NCI-H526 treated with DMSO at 0.1 percent for 48 hours (cell line): ENCODE results near the gene KRT5.

ENCODE experiments used
- DNase-seq: peaks from one replicate; lab custom pipeline; 2025; lab: John Stamatoyannopoulos, UW

Gene KRT5

GRCh38 chr12:52519826-52520662 is at the start of gene KRT5:
KRT5 (minus strand) TSS chr12:52520394; CDS start chr12:52520296, 98 bp downstream.
- DNase-seq: no peak

- no peak for DNase-seq
Measured at GRCh38 chr12:52568111-52568510, 47.9 kb upstream of the KRT5 start.

- no peak for DNase-seq
Measured at GRCh38 chr12:52566847-52567291, 46.7 kb upstream of the KRT5 start.

GRCh38 chr12:52564582-52564981 is 44.4 kb upstream of the KRT5 start:
- DNase-seq: no peak

- DNase-seq: no peak
Measured at GRCh38 chr12:52561880-52562449, 41.8 kb upstream of the KRT5 start.

- DNase-seq: no peak
Measured at GRCh38 chr12:52559979-52560378, 39.8 kb upstream of the KRT5 start.

- DNase-seq: no peak
Measured at GRCh38 chr12:52558781-52559445, 38.7 kb upstream of the KRT5 start.

GRCh38 chr12:52557476-52557875 is 37.3 kb upstream of the KRT5 start:
- no peak for DNase-seq

- DNase-seq: no peak
Measured at GRCh38 chr12:52555577-52555976, 35.4 kb upstream of the KRT5 start.

GRCh38 chr12:52552681-52553195 is 32.5 kb upstream of the KRT5 start, which contains the start of gene KRT71:
KRT71 (minus strand) TSS chr12:52553145; CDS start chr12:52553077, 68 bp downstream.
- DNase-seq: no peak

- DNase-seq: no peak
Measured at GRCh38 chr12:52552055-52552454, 31.9 kb upstream of the KRT5 start.

- DNase-seq: no peak
Measured at GRCh38 chr12:52551216-52551865, 31.1 kb upstream of the KRT5 start.

GRCh38 chr12:52546126-52546525 is 25.9 kb upstream of the KRT5 start:
- no peak for DNase-seq

- DNase-seq: no peak
Measured at GRCh38 chr12:52543985-52544883, 24.0 kb upstream of the KRT5 start.

- no peak for DNase-seq
Measured at GRCh38 chr12:52542785-52543318, 22.7 kb upstream of the KRT5 start.

- DNase-seq: no peak
Measured at GRCh38 chr12:52542157-52542556, 22.0 kb upstream of the KRT5 start.

- DNase-seq: no peak
Measured at GRCh38 chr12:52541709-52542108, 21.5 kb upstream of the KRT5 start.

- DNase-seq: no peak
Measured at GRCh38 chr12:52540531-52540930, 20.3 kb upstream of the KRT5 start.

- DNase-seq: no peak
Measured at GRCh38 chr12:52539821-52540173, 19.6 kb upstream of the KRT5 start.

- DNase-seq: no peak
Measured at GRCh38 chr12:52539083-52539820, 19.1 kb upstream of the KRT5 start.
